Activated CD4-positive, alpha-beta T cell treated with anti-CD3 and anti-CD28 coated beads, Interleukin-2, amount 50 U/mL, for 24 hours (primary cell): Measurements from ENCODE around the gene LUC7L.
A peak's percentile ranks its signal among the peaks of the same experiment; 100 is the strongest.
"Not testable (repeated sequence)": the region's sequence is repeated elsewhere in the genome, so short reads cannot be mapped to it uniquely, and the experiment has no call there.

Experiments used
- DNase-seq, 2 donors: peaks; one replicate each; pipeline ENCODE4 v3.0.0-alpha.2; 2020; ENCODE audit warnings: low read depth in 1 of 2, low spot score in 1 of 2

LUC7L gene

DNA sequence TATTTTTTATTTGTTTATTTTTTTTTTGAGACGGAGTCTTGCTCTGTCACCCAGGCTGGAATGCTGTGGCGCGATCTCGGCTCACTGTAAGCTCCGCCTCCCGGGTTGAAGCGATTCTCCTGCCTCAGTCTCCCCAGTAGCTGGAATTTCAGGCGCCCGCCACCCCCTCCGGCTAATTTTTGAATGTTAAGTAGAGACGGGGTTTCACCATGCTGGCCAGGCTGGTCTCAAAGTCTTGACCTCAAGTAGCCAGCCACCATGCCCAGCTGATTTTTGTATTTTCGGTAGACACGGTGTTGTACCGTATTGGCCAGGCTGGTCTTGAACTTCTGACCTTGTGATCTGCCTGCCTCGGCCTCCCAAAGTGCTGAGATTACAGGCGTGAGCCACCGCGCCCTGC, 1.1 kb upstream of the LUC7L start:
- not testable (repeated sequence) for DNase-seq

DNA sequence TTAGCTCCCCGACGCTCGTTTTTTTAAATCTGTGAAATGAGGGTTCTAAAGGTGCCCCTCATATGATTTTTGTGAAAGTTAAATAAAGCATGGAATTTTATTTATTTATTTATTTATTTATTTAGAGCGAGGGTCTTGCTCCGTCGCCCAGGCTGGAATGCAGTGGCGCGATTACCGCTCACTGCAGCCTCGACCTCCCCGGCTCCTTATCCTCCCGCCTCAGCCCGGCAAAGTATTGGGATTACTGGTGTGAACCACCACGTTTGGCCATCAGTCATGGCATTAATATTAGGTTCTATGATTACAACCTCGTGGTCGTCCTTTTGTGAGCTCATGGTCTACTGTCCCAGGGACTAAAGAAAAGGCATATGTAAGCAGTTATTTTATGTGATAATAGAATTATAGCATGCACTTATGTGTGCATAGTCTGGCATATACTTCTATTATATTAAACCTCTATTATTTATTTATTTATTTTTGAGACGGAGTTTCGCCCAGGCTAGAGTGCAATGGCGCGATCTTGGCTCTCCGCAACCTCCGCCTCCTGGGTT, 557 bp upstream of the LUC7L start:
- no peak for DNase-seq

DNA sequence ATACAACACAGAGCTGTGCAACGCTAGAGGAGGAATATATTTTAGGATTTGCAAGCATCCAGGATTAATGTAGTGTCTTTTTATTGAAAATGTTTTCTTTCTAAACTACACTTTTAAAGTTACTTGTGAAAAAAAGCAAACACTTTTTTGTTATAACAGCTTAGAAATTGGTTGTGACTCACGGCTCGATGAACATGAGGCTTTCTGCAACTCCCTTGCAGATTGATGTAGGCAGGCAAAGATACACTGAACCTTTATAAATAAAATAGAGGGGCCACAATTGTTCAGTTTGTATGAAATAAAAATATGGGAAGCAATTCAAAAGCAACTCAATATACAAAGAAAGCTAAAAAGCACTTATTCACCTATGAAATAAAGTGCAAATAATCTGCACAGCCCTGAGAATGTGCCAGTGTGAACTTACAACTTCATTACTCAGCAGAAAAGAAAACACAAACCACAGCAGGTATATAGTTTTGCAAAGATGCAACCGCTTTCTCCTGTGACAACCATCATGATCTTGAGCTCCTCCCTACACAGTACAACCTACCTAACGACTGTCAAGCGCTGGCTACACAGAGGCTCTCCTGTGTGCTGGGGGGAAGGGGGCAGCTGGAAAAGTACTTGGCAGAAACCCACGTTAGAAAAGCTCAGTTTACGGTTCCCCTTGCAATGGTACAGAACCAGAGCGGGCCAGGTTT, 948 bp downstream of the LUC7L start:
- DNase-seq, result no peak

DNA sequence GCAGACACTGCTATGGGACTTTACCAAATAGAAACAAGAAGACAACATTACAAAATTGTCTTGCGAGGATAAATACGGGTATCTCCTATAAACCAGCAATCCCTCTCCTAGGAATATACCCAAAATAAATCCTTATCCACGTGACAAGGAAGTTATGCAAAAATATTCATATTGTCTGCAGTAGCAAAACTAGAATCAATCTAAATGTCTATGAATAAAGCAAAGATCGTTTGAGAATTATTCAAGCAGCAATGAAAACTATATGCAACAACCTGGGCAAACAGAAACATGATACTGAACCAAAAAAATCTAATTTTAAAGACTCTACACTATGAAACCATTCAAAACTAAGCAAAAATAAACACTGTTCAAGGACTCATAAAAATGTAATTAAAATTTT, 9.2 kb downstream of the LUC7L start:
- no peak for DNase-seq

DNA sequence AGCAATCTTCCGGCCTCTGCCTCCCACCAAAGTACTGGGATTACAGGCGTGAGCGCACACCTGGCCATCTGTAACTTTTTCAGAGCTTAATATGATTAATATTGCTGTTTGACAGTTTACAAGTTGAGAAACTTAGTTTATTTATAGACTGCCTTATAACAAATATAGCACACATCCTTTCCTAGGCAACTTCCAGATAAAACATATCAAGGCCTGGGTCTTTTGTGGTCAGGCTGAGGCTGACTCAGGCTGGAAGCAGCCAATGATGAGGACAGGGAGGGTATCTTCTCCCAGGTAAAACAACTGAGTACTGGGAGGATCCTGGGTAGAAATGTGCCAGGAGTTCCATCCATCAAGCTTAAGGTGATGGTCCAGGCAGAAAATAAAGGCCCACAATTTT, 16.2 kb downstream of the LUC7L start:
- no peak for DNase-seq

DNA sequence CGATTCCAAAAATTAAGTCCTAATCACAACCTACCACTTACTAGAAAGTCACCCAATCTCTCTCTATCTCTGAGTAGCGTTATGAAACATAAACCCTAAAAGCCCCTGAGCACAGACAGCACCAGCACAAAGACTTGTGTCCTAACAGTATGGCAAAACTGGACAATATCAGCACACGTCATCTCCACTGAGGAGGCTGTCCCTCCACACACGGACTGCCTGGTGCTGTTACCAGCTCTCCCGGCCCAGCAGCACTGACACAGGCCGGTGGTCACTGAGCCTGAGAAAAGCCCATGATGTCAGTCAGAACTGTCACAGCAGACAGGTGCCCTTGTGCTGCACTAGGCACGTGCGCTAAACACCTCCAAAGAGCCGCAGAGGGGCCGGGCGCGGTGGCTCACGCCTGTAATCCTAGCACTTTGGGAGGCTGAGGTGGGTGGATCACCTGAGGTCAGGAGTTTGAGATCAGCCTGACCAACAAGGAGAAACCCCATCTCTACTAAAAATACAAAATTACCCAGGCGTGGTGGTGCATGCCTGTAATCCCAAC, 17.5 kb downstream of the LUC7L start:
- DNase-seq, result not testable (repeated sequence)

DNA sequence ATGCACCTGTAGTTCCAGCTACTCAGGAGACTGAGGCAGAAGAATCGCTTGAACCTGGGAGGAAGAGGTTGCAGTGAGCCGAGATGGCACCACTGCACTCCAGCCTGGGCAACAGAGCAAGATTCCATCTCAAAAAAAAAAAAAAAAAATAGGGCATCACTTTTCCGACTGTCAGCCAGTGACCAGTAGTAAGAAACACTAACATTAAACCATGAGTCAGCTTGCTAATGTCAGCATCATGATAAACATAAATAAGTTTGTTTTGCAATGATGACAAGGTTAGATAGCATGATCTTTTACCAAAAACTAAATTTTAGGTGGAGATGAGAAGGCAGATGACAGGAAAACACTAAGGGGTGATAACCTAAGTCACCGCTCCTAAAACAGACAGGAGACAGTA, 19.9 kb downstream of the LUC7L start:
- DNase-seq, result not testable (repeated sequence)

DNA sequence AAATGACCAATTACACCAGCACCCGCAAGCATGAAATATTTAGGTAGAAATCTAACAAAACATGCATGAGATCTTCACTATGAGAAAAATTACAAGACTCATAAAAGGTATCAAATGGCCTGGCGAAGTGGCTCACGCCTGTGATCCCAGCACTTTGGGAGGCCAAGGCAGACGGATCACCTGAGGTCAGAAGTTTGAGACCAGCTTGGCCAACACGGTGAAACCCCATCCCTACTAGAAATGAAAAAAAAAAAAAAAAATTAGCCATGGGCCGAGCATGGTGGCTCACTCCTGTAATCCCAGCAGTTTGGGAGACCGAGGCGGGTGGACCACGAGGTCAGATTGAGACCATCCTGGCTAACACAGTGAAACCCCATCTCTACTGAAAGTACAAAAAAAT, 25.2 kb downstream of the LUC7L start:
- not testable (repeated sequence) for DNase-seq

DNA sequence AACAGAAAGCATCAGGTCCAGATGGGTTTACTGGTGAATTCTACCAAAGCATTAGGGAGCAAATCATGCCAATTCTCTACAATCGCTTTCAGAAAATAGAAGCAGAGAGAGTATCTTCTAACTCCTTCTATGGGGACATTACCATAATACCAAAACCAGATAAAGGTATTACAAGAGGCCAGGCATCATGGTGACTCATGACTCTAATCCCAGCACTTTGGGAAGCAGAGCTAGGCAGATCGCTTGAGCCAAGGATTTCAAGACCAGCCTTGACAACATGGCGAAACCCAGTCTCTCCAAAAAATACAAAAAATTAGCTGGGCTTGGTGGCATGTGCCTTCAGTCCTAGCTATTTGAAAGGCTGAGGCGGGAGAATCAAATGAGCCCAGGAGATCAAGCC, 26.0 kb downstream of the LUC7L start:
- DNase-seq, result no peak

DNA sequence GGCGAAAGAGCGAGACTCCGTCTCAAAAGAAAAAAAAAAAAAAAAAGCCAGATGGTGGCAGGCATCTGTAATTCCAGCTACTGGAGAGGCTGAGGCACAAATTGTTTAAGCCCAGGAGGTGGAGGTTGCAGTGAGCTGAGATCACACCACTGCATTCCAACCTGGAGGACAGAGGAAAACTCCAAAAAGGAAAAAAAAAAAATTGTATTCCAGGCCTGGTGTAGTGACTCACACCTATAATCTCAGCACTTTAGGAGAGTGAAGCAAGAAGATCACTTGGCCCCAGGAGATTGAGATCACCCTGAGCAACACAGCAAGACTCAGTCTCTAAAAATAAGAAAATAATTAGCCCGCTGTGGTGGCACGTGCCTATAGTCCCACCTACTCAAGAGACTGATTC, 28.9 kb downstream of the LUC7L start:
- DNase-seq, result no peak

DNA sequence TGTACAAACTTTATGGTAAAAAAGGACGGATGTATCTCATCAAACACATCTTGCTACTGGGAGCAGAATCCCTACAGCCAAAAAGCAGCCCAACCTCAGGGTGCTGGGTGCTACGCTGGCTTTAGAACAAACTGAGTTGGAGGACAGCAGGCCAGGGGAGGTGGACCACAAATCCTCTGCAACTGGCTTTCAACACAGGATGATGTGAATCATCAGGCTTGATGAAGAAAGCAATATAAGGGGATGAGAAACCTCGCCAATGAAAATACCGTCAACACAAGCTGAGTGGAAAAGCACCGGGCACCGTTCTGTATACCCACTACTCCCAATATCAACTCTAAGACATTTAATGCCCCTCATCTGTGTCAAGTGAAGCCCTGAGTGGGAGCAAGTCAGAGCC, 34.7 kb downstream of the LUC7L start:
- no peak for DNase-seq

DNA sequence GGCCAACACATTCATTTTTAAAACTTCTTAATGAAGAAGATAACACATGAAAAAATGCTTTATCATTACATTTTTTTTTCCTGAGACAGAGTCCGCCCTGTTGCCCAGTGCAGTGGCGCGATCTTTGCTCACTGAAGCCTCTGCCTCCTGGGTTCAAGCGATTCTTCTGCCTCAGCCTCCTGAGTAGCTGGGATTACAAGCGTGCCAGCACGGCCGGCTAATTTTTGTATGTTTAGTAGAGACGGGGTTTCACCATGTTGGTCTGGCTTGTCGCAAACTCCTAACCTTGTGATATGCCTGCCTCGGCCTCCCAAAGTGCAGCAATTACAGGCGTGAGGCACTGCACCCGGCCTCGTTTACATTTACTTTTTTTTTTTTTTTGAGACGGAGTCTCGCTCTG, 35.8 kb downstream of the LUC7L start:
- DNase-seq, result no peak

DNA sequence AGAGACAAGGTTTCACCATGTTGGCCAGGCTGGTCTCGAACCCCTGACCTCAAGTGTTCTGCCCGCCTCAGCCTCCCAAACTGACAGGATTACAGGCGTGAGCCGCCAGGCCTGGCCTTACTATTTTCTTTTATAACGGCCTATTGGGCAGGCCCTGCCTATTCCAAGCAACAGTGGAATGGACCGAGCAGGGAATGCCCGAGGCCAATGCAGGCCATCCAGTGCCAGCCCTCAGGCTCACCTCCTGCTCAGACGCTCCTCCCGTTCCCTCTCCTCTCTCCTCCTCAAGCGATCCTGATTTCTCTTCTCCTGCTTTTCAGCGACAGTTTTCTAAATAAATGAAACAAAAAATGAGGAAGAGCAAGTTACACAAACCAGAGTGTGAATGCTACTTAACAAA, 36.6 kb downstream of the LUC7L start:
- no peak for DNase-seq

DNA sequence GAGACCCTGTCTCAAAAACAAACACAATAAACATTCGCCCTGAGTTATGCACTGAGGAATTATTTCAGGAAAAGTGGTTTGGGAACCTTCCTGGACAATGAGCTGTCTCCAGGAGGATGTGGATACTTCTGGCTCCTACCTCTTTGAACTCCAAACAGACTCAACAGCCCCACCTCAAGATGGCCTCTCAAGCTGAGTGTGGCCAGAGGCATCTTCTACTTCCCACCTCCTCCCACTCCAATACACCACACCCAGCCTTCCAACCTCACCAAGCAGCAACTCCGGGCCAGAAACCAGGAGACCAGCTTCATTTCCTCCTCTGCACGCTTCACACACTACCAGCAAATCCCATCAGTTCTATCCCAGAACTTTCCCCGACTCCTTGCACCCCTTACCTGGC, 37.4 kb downstream of the LUC7L start:
- DNase-seq, result no peak

DNA sequence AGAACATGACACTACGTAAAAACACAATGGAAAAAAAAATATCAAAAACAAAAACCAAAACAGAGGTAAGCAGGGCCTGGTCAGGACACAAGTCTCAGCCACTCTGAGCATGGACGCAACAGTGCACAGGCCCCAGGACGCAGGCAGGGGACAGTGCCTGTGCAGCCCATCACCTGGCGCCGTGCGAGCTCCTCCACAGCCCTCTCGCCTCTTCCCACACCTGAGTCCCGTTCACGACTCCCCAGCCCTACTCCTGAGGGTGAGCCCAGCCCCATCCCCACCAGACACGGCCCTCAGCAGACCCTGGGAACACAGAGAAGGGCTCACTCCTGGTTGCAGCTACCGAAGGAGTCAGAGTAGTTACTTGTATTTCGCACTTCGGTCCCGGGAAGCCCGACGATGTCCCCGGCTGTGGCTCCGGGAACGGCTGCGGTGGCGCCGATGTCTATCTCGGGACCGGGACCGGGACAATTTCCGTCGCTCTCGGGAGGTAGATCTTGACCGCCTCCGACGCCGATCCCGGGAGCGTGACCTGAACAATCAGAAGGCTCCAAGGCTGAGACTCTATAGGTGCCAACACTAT, 39.6 kb downstream of the LUC7L start:
- DNase-seq, result no peak

DNA sequence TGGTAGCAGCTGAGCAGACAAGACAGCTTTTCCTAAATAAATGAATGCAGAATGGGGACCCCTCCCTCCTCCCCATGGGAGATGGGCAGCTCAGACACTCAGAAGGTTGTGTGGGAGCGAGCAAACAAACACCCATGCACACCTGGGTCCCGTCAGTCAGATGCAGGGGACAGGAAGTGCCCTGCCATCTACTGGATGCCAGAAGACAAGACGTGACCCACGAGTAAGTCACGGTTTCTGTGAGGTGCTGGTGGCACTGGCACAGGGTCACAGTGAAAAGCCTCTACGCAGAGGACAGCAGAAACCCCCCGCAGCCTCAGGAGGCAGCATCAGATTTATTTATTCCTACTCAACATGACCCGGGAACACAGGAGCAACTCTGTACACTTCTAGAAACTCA, 40.6 kb downstream of the LUC7L start:
- DNase-seq, result no peak

DNA sequence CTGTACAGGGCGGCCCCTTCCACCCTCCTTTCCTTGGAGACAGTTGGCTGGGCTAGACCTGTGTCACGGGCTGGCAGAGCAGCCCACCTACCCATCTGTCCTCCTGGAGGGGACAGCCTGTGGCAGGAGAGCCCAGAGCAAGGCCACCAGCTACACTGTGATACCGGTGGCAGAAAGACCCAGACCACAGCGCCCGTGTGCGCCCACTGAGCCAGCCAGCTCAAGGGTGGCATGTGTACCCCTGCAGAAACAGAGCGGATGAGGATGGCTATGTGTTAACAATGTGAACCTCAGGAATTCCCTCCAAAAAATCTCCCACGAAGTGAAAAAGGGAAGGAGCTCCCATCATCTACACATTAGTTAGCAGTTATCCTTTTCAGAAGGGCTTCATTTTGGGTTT, 41.9 kb downstream of the LUC7L start:
- no peak for DNase-seq

DNA sequence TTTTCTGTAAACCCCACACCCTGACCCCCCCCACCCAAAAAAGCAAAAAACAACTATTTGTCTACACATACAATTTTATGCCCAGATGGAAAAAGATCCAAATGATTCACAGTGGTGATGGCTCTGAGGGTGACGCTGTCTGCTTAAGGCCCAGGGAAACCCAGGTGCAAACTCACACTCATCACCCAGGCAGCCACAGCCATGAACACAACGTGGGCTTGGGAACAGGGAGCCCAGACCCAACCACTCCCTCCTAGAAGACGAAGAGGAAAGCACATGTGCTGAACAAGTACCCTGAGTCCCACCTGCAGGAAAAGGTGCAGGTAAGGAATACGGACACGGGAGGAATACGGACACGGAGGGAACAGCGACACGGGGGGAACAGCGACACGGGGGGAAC, 43.6 kb downstream of the LUC7L start:
- DNase-seq, result no peak

DNA sequence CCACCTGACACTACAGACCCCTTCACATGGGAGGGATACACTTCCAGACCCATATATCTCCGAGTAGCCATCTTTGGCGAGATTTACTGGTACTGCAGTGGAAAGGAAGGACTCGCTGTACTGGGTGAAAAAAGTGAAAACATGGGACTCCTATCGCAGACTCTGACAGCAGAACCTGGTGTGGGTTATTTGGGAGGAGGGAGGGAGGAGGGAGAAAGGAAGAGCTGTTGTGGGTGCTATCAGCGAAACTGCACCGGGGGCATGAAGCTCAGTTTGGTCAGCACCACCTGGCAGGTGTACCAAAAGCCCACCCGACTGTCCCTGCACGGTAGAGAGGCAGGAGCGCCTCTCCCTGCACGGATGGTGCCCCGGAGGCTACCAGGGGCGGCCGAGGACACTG, 44.0 kb downstream of the LUC7L start:
- no peak for DNase-seq

DNA sequence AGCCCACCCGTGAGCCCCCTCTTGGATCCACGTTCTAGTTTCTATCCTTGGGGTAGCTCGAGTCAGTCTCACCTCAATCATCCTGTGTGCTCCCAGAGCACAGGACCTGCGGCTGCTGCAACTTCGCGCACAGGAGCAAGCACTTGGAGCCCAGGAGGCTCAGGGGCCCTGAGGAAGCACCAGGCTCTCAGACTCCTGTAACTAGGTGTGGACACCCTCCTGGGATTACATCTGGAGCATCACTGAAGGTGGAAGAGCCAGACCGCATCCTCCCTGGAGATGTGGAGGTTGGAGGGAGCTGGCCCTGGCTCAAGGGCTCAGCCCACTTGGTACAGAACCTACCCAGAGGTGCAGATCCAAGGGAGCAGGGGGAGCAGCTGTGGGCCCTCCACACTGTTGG, 46.2 kb downstream of the LUC7L start:
- no peak for DNase-seq

DNA sequence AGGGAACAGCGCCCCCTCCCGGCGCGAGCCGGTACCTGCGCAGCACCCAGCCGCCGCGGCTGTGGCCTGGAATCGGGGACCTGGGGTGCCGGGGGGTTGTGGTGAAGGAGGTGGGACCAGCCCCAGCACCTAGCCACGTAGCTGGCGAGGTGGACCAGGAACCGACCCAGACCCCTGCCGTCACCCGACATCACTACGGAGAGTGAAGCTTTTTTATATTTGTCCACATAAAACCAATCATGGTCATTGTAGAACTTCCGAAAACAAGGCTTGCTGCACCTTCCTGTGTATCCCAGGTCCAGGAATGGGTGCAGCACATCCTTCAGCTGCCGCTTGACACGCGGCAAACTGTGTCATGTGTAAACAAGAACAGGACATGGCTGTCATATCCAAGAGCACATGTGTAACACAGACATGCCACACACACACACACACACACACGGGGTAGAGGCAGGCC, 47.7 kb downstream of the LUC7L start:
- peak in 1 of 2 donors; percentile 78 for DNase-seq

DNA sequence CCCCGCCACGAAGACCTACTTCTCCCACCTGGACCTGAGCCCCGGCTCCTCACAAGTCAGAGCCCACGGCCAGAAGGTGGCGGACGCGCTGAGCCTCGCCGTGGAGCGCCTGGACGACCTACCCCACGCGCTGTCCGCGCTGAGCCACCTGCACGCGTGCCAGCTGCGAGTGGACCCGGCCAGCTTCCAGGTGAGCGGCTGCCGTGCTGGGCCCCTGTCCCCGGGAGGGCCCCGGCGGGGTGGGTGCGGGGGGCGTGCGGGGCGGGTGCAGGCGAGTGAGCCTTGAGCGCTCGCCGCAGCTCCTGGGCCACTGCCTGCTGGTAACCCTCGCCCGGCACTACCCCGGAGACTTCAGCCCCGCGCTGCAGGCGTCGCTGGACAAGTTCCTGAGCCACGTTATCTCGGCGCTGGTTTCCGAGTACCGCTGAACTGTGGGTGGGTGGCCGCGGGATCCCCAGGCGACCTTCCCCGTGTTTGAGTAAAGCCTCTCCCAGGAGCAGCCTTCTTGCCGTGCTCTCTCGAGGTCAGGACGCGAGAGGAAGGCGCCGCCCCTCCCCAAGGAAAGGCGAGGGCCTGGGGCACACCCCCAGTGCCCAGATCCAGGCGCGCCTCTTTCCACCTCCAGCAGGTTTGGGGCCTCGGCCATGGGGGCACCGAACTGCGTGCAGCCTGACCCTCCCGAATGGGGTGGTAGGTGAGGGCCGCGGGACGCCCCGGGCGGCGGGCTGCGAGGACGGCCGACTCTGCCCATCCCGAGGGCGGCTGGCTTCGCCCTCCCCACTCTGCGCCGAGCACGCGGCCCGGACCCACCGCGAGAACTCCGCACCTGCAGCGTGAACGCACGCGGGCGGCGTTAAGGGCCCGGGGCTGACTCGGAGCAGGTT, 48.3 kb downstream of the LUC7L start:
- peak; percentile 15 to 72 for DNase-seq
